Measurements from ENCODE around the gene MTHFD1L.

Gene MTHFD1L

GRCh38 chr6:150962436-150962835 lies 96.9 kb downstream of the MTHFD1L start:
- DNase-seq (ENCODE audit: low read depth): no peak
- TF ChIP-seq CTCF (conservative IDR thresholded peaks at IDR 0.05; ENCODE audit: control insufficient read depth, insufficient read depth, low read depth, low read length): no peak
- no peak overlapping the region for H3K4me3 ChIP-seq (ENCODE audit: control insufficient read depth, low read depth, low read length)

- DNase-seq (ENCODE audit: low read depth): no peak
- TF ChIP-seq CTCF (conservative IDR thresholded peaks at IDR 0.05; ENCODE audit: control insufficient read depth, insufficient read depth, low read depth, low read length): no peak
- no peak overlapping the region for H3K4me3 ChIP-seq (ENCODE audit: control insufficient read depth, low read depth, low read length)
Measured at GRCh38 chr6:150964765-150965164, 99.3 kb downstream of the MTHFD1L start.

- DNase-seq (ENCODE audit: low read depth): no peak
- no peak overlapping the region for H3K4me3 ChIP-seq (ENCODE audit: control insufficient read depth, low read depth, low read length)
- no peak for TF ChIP-seq CTCF (conservative IDR thresholded peaks at IDR 0.05; ENCODE audit: control insufficient read depth, insufficient read depth, low read depth, low read length)
Measured at GRCh38 chr6:150966786-150967185, 101.3 kb downstream of the MTHFD1L start.

GRCh38 chr6:150967381-150967780 lies 101.9 kb downstream of the MTHFD1L start:
- H3K4me3 ChIP-seq (ENCODE audit: control insufficient read depth, low read depth, low read length): no peak overlapping the region
- no peak for DNase-seq (ENCODE audit: low read depth)
- TF ChIP-seq CTCF (conservative IDR thresholded peaks at IDR 0.05; ENCODE audit: control insufficient read depth, insufficient read depth, low read depth, low read length): no peak

- DNase-seq (ENCODE audit: low read depth): no peak
- no peak overlapping the region for H3K4me3 ChIP-seq (ENCODE audit: control insufficient read depth, low read depth, low read length)
Measured at GRCh38 chr6:150967910-150968309, 102.4 kb downstream of the MTHFD1L start.

GRCh38 chr6:150969901-150970300 lies 104.4 kb downstream of the MTHFD1L start:
- no peak overlapping the region for H3K4me3 ChIP-seq (ENCODE audit: control insufficient read depth, low read depth, low read length)
- DNase-seq (ENCODE audit: low read depth): no peak
- TF ChIP-seq CTCF (conservative IDR thresholded peaks at IDR 0.05; ENCODE audit: control insufficient read depth, insufficient read depth, low read depth, low read length): no peak

More at GRCh38 chr6:150967910-150968309, 102.4 kb downstream of the MTHFD1L start:
- no peak for TF ChIP-seq CTCF (conservative IDR thresholded peaks at IDR 0.05; ENCODE audit: control insufficient read depth, insufficient read depth, low read depth, low read length)

GRCh38 chr6:150971219-150971618 lies 105.7 kb downstream of the MTHFD1L start:
- no peak overlapping the region for H3K4me3 ChIP-seq (ENCODE audit: control insufficient read depth, low read depth, low read length)
- TF ChIP-seq CTCF (conservative IDR thresholded peaks at IDR 0.05; ENCODE audit: control insufficient read depth, insufficient read depth, low read depth, low read length): no peak
- DNase-seq (ENCODE audit: low read depth): no peak
